Mesendoderm (in vitro differentiated cells): ENCODE data around the gene BCO1.
A peak's percentile ranks its signal among the peaks of the same experiment; 100 is the strongest.

Experiments
- DNase-seq: peaks from one replicate; pipeline ENCODE4 v3.0.0; 2013
- H2AK5ac ChIP-seq: 2 replicates; pipeline ENCODE4 v1.6.1; 2013; ENCODE audit warnings: low read length, inconsistent platforms
- H2BK120ac ChIP-seq: 2 replicates; pipeline ENCODE4 v1.6.1; 2013; ENCODE audit warnings: low read depth, mild to moderate bottlenecking, low read length, moderate library complexity, mixed read lengths
- H2BK15ac ChIP-seq: replicated peaks from 2 replicates; pipeline ENCODE4 v1.6.1; 2013; ENCODE audit warnings: low read depth, mild to moderate bottlenecking, moderate library complexity
- H2BK5ac ChIP-seq: 2 replicates; pipeline ENCODE4 v1.6.1; 2013; ENCODE audit warnings: low read length, inconsistent platforms
- H3K18ac ChIP-seq: 2 replicates; pipeline ENCODE4 v1.6.1; 2013; ENCODE audit warnings: mild to moderate bottlenecking, low read length, mixed read lengths
- H3K23ac ChIP-seq: one replicate; pipeline ENCODE4 v1.6.1; 2013; ENCODE audit warnings: low read length
- H3K27ac ChIP-seq: 2 replicates; pipeline ENCODE4 v1.5.1; 2013; ENCODE audit warnings: low read depth, mild to moderate bottlenecking, inconsistent platforms, low read length, moderate library complexity
- H3K27me3 ChIP-seq: 2 replicates; pipeline ENCODE4 v1.6.1; 2013; ENCODE audit warnings: low read length, control low read depth, mild to moderate bottlenecking, inconsistent platforms; ENCODE audit not compliant: insufficient read depth, poor library complexity
- H3K36me3 ChIP-seq: 2 replicates; pipeline ENCODE4 v1.6.1; 2013; ENCODE audit warnings: low read length, inconsistent platforms; ENCODE audit not compliant: control insufficient read depth, insufficient read depth
- H3K4ac ChIP-seq: one replicate; pipeline ENCODE4 v1.6.1; 2013; ENCODE audit warnings: low read depth, mild to moderate bottlenecking, low read length, moderate library complexity
- H3K4me1 ChIP-seq: 2 replicates; pipeline ENCODE4 v1.6.1; 2013; ENCODE audit warnings: low read depth, low read length, inconsistent platforms; ENCODE audit not compliant: control insufficient read depth
- H3K4me2 ChIP-seq: 2 replicates; pipeline ENCODE4 v1.6.1; 2013; ENCODE audit warnings: low read length
- H3K4me3 ChIP-seq: 2 replicates; pipeline ENCODE4 v1.5.1; 2013; ENCODE audit warnings: mild to moderate bottlenecking, low read length
- H3K56ac ChIP-seq: one replicate; pipeline ENCODE4 v1.6.1; 2013; ENCODE audit warnings: low read length
- H3K79me1 ChIP-seq: 2 replicates; pipeline ENCODE4 v1.6.1; 2013; ENCODE audit warnings: low read length, inconsistent platforms
- H3K79me2 ChIP-seq: 2 replicates; pipeline ENCODE4 v1.6.1; 2013; ENCODE audit warnings: mild to moderate bottlenecking, low read length; ENCODE audit not compliant: control insufficient read depth, insufficient read depth
- H3K9ac ChIP-seq: 2 replicates; pipeline ENCODE4 v1.6.1; 2013; ENCODE audit warnings: low read length, inconsistent platforms
- H4K5ac ChIP-seq: one replicate; pipeline ENCODE4 v1.6.1; 2013; ENCODE audit warnings: low read length
- H4K8ac ChIP-seq: one replicate; pipeline ENCODE4 v1.6.1; 2013; ENCODE audit warnings: low read depth, mild to moderate bottlenecking, control low read depth, low read length, moderate library complexity
- WGBS: extraction: QIAGEN DNeasy Blood & Tissue Kit; methylation state at CpG from one replicate; pipeline ENCODE4 v1.1.7; 2013; ENCODE audit warnings: low lambda C conversion rate, missing lambda C conversion rate; ENCODE audit not compliant: insufficient coverage; ENCODE audit errors: extremely low coverage; 5-methylcytosine and 5-hydroxymethylcytosine counted together

BCO1 gene

DNA sequence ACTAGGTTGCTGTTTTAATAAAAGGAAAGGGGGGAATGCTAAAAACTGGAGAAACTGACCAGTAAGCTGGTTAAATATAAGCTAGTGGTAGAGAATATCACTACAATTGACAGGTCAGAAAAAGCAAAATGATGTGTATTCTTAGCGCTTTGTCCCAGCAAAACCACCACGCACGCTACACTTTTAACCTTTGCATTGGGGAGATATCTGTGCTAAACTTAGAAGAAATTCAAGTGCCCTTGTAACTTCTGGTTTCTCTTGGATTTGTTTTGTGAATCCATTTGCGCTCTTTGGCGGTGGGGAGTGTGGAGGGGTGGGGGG, 77.6 kb downstream of the BCO1 start:
- H3K27me3 ChIP-seq: no peaks in the 10 kb centered on the region
- peak overlapping the region; percentile 94 for H3K9ac ChIP-seq
- H3K27ac ChIP-seq: no peak overlapping the region
- no peak overlapping the region for H2BK5ac ChIP-seq
- no peak overlapping the region for H4K5ac ChIP-seq
- H2BK120ac ChIP-seq: no peak overlapping the region
- WGBS: no CpG with 5 or more reads among the region's 5 CpGs
- H3K56ac ChIP-seq: no peak overlapping the region
- peaks cover 1% of the 10 kb centered on the region for H3K4me1 ChIP-seq
- no peak overlapping the region for H3K4ac ChIP-seq
- H3K79me1 ChIP-seq: peaks cover 12% of the 10 kb centered on the region
- H2AK5ac ChIP-seq: no peak overlapping the region
- peak overlapping the region; percentile 89 for H3K4me2 ChIP-seq
- no peak for DNase-seq
- H3K79me2 ChIP-seq: peaks cover 36% of the 10 kb centered on the region
- no peak overlapping the region for H3K18ac ChIP-seq
- no peak overlapping the region for H4K8ac ChIP-seq
- no peak overlapping the region for H3K23ac ChIP-seq
- no peak overlapping the region for H2BK15ac ChIP-seq
- H3K36me3 ChIP-seq: no peaks in the 10 kb centered on the region
- no peak overlapping the region for H3K4me3 ChIP-seq

- no CpG with 5 or more reads among the region's 7 CpGs for WGBS
- Histone ChIP-seq H3K36me3 (no peaks in the 10 kb centered on the region), H2BK15ac (no peak overlapping the region), H2BK5ac (no peak overlapping the region), H2BK120ac (no peak overlapping the region), H3K4ac (no peak overlapping the region), H4K5ac (no peak overlapping the region), H3K27me3 (no peaks in the 10 kb centered on the region), H2AK5ac (no peak overlapping the region), H3K9ac (no peak overlapping the region), H3K4me3 (no peak overlapping the region), H3K56ac (no peak overlapping the region), H3K4me2 (no peak overlapping the region), H3K27ac (no peak overlapping the region), H3K79me1 (peaks cover 14% of the 10 kb centered on the region), H3K23ac (no peak overlapping the region), H3K79me2 (peaks cover 43% of the 10 kb centered on the region), H3K4me1 (no peaks in the 10 kb centered on the region), H3K18ac (no peak overlapping the region), H4K8ac (no peak overlapping the region)
- peak; percentile 34 for DNase-seq
These were observed 80.2 kb downstream of the BCO1 start for GRCh38 chr16:81318711-81319110.

DNA sequence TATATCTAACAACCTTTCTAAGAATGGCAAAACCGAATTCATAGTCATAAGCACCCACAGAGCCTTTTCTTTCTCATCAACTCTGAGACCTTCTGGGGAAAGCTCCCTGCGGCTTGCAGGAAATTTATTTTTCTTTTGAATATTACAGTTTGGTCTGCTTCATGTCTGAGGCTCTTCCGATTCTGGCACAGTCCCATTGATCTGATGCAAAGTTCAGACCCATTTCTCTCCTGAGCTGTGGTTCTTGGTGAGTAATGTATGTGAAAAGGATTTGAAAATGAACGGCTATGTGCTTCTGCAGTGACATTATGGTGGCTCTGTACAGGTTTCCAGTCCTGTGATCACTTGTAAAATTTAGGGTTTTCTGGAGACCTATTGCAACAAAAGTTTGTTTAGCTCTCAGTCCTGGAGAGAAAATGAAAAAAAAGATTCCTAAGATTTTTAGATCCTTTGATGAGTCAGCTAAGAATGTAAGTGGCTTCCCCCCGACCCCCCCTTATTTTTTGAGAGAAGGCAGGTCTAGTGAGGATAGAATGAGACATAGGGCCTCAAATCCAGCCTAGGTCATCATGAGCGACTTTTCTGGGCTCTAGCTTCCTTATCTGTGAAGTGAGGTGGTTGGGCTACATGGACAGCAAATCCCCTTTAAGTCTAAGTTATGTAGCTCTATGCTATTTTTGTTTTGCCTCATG, 80.9 kb downstream of the BCO1 start:
- no peak overlapping the region for H4K8ac ChIP-seq
- H2BK15ac ChIP-seq: no peak overlapping the region
- no peak overlapping the region for H3K4me3 ChIP-seq
- no peak overlapping the region for H2BK5ac ChIP-seq
- DNase-seq: peak; percentile 65
- no peak overlapping the region for H3K56ac ChIP-seq
- no peak overlapping the region for H3K18ac ChIP-seq
- H3K27ac ChIP-seq: no peak overlapping the region
- no peak overlapping the region for H2AK5ac ChIP-seq
- no CpG with 5 or more reads among the region's 6 CpGs for WGBS
- peaks cover 47% of the 10 kb centered on the region for H3K79me2 ChIP-seq
- peaks cover 2% of the 10 kb centered on the region for H3K4me1 ChIP-seq
- no peaks in the 10 kb centered on the region for H3K36me3 ChIP-seq
- H4K5ac ChIP-seq: no peak overlapping the region
- no peaks in the 10 kb centered on the region for H3K27me3 ChIP-seq
- no peak overlapping the region for H3K4ac ChIP-seq
- H3K79me1 ChIP-seq: peaks cover 18% of the 10 kb centered on the region
- no peak overlapping the region for H3K23ac ChIP-seq
- H3K9ac ChIP-seq: no peak overlapping the region
- no peak overlapping the region for H2BK120ac ChIP-seq
- H3K4me2 ChIP-seq: no peak overlapping the region

GRCh38 chr16:81321039-81321438, 82.5 kb downstream of the BCO1 start:
- Histone ChIP-seq H3K23ac (no peak overlapping the region), H3K9ac (no peak overlapping the region), H3K36me3 (no peaks in the 10 kb centered on the region), H3K27ac (no peak overlapping the region), H3K4ac (no peak overlapping the region), H3K79me1 (peaks cover 22% of the 10 kb centered on the region), H2BK120ac (no peak overlapping the region), H4K5ac (no peak overlapping the region), H3K4me3 (no peak overlapping the region), H3K27me3 (no peaks in the 10 kb centered on the region), H3K79me2 (peaks cover 48% of the 10 kb centered on the region), H2BK5ac (no peak overlapping the region), H3K4me1 (peaks cover 2% of the 10 kb centered on the region), H3K4me2 (no peak overlapping the region), H3K18ac (no peak overlapping the region), H3K56ac (no peak overlapping the region), H2BK15ac (no peak overlapping the region), H2AK5ac (no peak overlapping the region), H4K8ac (no peak overlapping the region)
- 100% methylated on average over 2 of the region's 2 CpGs for WGBS
- DNase-seq: no peak

- H3K79me2 ChIP-seq: peaks cover 46% of the 10 kb centered on the region
- H3K4me3 ChIP-seq: no peak overlapping the region
- no peak overlapping the region for H3K23ac ChIP-seq
- H3K18ac ChIP-seq: no peak overlapping the region
- H3K4me1 ChIP-seq: peaks cover 2% of the 10 kb centered on the region
- H3K27me3 ChIP-seq: no peaks in the 10 kb centered on the region
- WGBS: 100% methylated on average over 1 of the region's 5 CpGs
- H3K4me2 ChIP-seq: no peak overlapping the region
- no peak overlapping the region for H2BK15ac ChIP-seq
- H4K5ac ChIP-seq: no peak overlapping the region
- no peak overlapping the region for H3K56ac ChIP-seq
- H3K4ac ChIP-seq: no peak overlapping the region
- no peak for DNase-seq
- H4K8ac ChIP-seq: no peak overlapping the region
- H3K9ac ChIP-seq: no peak overlapping the region
- no peak overlapping the region for H2AK5ac ChIP-seq
- H3K27ac ChIP-seq: no peak overlapping the region
- H2BK120ac ChIP-seq: no peak overlapping the region
- H3K36me3 ChIP-seq: no peaks in the 10 kb centered on the region
- H2BK5ac ChIP-seq: no peak overlapping the region
- H3K79me1 ChIP-seq: peaks cover 24% of the 10 kb centered on the region
These were observed 83.0 kb downstream of the BCO1 start for GRCh38 chr16:81321536-81321935.

DNA sequence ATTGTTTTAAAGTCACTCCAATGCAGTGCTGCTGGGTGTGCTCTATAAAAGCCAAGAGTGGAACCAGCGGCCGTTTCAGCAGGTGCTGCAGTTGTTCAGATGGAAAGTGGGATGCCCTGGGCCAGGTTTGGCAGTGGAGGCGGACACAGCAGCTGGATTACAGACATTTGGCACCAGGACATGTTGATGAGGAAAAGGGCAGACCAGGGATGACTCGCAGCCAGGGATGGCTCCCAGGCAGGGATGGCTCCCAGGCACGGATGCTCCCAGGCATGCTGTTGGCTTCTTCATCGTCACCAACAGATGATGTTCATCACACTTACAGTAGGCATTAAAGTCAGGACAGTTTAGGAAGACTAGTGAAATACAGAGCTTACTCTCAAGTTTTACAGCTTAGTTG, 86.3 kb downstream of the BCO1 start:
- no peaks in the 10 kb centered on the region for H3K36me3 ChIP-seq
- no peak overlapping the region for H3K27ac ChIP-seq
- no peak overlapping the region for H4K8ac ChIP-seq
- no peak overlapping the region for H2BK120ac ChIP-seq
- H4K5ac ChIP-seq: no peak overlapping the region
- H3K79me2 ChIP-seq: peaks cover 31% of the 10 kb centered on the region
- no peak overlapping the region for H3K18ac ChIP-seq
- H3K4me1 ChIP-seq: peaks cover 2% of the 10 kb centered on the region
- no peak overlapping the region for H3K4me2 ChIP-seq
- no peak overlapping the region for H3K4me3 ChIP-seq
- no peak overlapping the region for H2AK5ac ChIP-seq
- no peak overlapping the region for H3K9ac ChIP-seq
- no peak overlapping the region for H3K56ac ChIP-seq
- H2BK15ac ChIP-seq: no peak overlapping the region
- H3K4ac ChIP-seq: no peak overlapping the region
- WGBS: no CpG with 5 or more reads among the region's 6 CpGs
- no peak overlapping the region for H3K23ac ChIP-seq
- no peak overlapping the region for H2BK5ac ChIP-seq
- DNase-seq: no peak
- no peaks in the 10 kb centered on the region for H3K27me3 ChIP-seq
- H3K79me1 ChIP-seq: peaks cover 21% of the 10 kb centered on the region
